Stomach (tissue), 4 donors: Measurements from ENCODE around the gene GJC1.

ENCODE experiments used
- CTCF ChIP-seq, 7 experiments: fragments of 450-650 bp in 4 of 7; fragments of 200-600 bp in 3 of 7; sonication (generic) in 3 of 7; IDR thresholded peaks; one replicate each; pipeline ENCODE4 v1.5.1; 2016 to 2019; ENCODE audit warnings: antibody characterized with exemption in 7 of 7, control low read depth in 2 of 7, mild to moderate bottlenecking in 1 of 7
- EP300 ChIP-seq: sonication (generic); formaldehyde crosslinking; IDR thresholded peaks from one replicate; pipeline ENCODE4 v1.6.1; 2017; ENCODE audit warnings: antibody characterized with exemption
- POLR2A ChIP-seq, 4 donors: fragments of 450-650 bp; IDR thresholded peaks; one replicate each; pipeline ENCODE4 v1.6.1; 2016; ENCODE audit warnings: antibody characterized with exemption in 4 of 4, control low read depth in 2 of 4, mild to moderate bottlenecking in 1 of 4, moderate library complexity in 1 of 4
- POLR2AphosphoS5 ChIP-seq, 3 donors: sonication (generic); formaldehyde crosslinking; IDR thresholded peaks; one replicate each; pipeline ENCODE4 v1.6.1; 2016; ENCODE audit warnings: antibody characterized with exemption in 3 of 3

- TF ChIP-seq CTCF (IDR thresholded peaks at IDR 0.05) (no peak), POLR2AphosphoS5 (IDR thresholded peaks at IDR 0.05) (no peak), POLR2A (IDR thresholded peaks at IDR 0.05) (no peak), EP300 (no peak)
Measured at GRCh38 chr17:44773140-44773539, 56.9 kb downstream of the GJC1 start.
